CD14-positive monocyte (primary cell): ENCODE measurements around the gene JMJD1C. TPM values are rescaled to one million over a fixed set of nuclear protein-coding genes. Genes with fewer than 3 reads are reported as not detected.

Experiments used
- DNase-seq, 3 donors: peaks; one replicate each; pipeline ENCODE4 v3.0.0-alpha.2; 2011 to 2022
- H2AFZ ChIP-seq: 2 replicates; pipeline ENCODE4 v1.6.0; 2012; ENCODE audit warnings: mild to moderate bottlenecking, low read depth, low read length, inconsistent platforms; ENCODE audit not compliant: insufficient read depth, poor library complexity, severe bottlenecking
- H3K27ac ChIP-seq, 2 donors: 1 replicate in 1 of 2; 2 replicates in 1 of 2; pipeline ENCODE4 v1.5.1; 2012 to 2013; ENCODE audit warnings: low read length in 2 of 2, control low read depth in 1 of 2, inconsistent platforms in 1 of 2, low read depth in 1 of 2, mild to moderate bottlenecking in 1 of 2
- H3K27me3 ChIP-seq, 2 donors: one replicate each; pipeline versions ENCODE4 v1.6.0 to v1.6.1; 2011 to 2013; ENCODE audit warnings: low read length in 2 of 2; ENCODE audit not compliant: control insufficient read depth in 2 of 2, insufficient read depth in 2 of 2
- H3K36me3 ChIP-seq, 2 donors: replicated peaks in 1 of 2; 1 replicate in 1 of 2; 2 replicates in 1 of 2; pipeline versions ENCODE4 v1.5.1 to v1.6.1; 2012 to 2013; ENCODE audit warnings: low read length in 2 of 2, control low read depth in 1 of 2, inconsistent platforms in 1 of 2, mild to moderate bottlenecking in 1 of 2; ENCODE audit not compliant: insufficient read depth in 2 of 2, control insufficient read depth in 1 of 2
- H3K4me1 ChIP-seq, 2 donors: 1 replicate in 1 of 2; 2 replicates in 1 of 2; pipeline versions ENCODE4 v1.5.1 to v1.6.1; 2012 to 2013; ENCODE audit warnings: low read length in 2 of 2, control low read depth in 1 of 2, inconsistent platforms in 1 of 2, mild to moderate bottlenecking in 1 of 2, moderate library complexity in 1 of 2; ENCODE audit not compliant: insufficient read depth in 2 of 2, control insufficient read depth in 1 of 2
- H3K4me2 ChIP-seq: replicated peaks from 2 replicates; pipeline ENCODE3; 2012; ENCODE audit warnings: low read length, moderate library complexity, mild to moderate bottlenecking; ENCODE audit not compliant: poor library complexity, severe bottlenecking; ENCODE audit errors: extremely low read depth
- H3K4me3 ChIP-seq, 3 experiments: fragments of 200-600 bp in 1 of 3; sonication (generic) in 1 of 3; replicated peaks in 1 of 3; 1 replicate in 2 of 3; 2 replicates in 1 of 3; pipeline ENCODE4 v1.5.1; 2011 to 2013; ENCODE audit warnings: low read length in 3 of 3, mild to moderate bottlenecking in 3 of 3, control low read depth in 2 of 3, low read depth in 2 of 3, inconsistent platforms in 1 of 3, moderate library complexity in 1 of 3
- H3K79me2 ChIP-seq: 2 replicates; pipeline ENCODE4 v1.6.0; 2012; ENCODE audit warnings: mild to moderate bottlenecking, control low read depth, inconsistent platforms, low read length, moderate library complexity; ENCODE audit not compliant: insufficient read depth
- H3K9ac ChIP-seq: 2 replicates; pipeline ENCODE4 v1.6.0; 2017; ENCODE audit warnings: low read length, mild to moderate bottlenecking; ENCODE audit not compliant: insufficient read depth, poor library complexity, severe bottlenecking
- H3K9me3 ChIP-seq, 2 donors: replicated peaks in 1 of 2; 1 replicate in 1 of 2; 2 replicates in 1 of 2; pipeline versions ENCODE4 v1.5.1 to v1.6.1; 2012 to 2013; ENCODE audit warnings: low read length in 2 of 2, control low read depth in 1 of 2; ENCODE audit not compliant: control insufficient read depth in 1 of 2, insufficient read depth in 1 of 2
- H4K20me1 ChIP-seq: 2 replicates; pipeline ENCODE4 v1.6.0; 2012; ENCODE audit warnings: mild to moderate bottlenecking, low read length, control low read depth, moderate library complexity; ENCODE audit not compliant: insufficient read depth
- H3K27ac Mint-ChIP-seq, 7 donors: one replicate each; pipeline ENCODE4 v1.8.0; 2020; ENCODE audit warnings: mild to moderate bottlenecking in 7 of 7, mixed read lengths in 7 of 7, moderate library complexity in 6 of 7, inconsistent platforms in 2 of 7
- H3K27me3 Mint-ChIP-seq, 3 donors: one replicate each; pipeline ENCODE4 v1.8.0; 2021 to 2022; ENCODE audit warnings: low read depth in 3 of 3, mild to moderate bottlenecking in 3 of 3, mixed read lengths in 3 of 3, moderate library complexity in 3 of 3, inconsistent platforms in 1 of 3
- H3K36me3 Mint-ChIP-seq, 2 donors: one replicate each; pipeline ENCODE4 v1.8.0; 2020; ENCODE audit warnings: mixed read lengths in 2 of 2, inconsistent platforms in 1 of 2, mild to moderate bottlenecking in 1 of 2
- H3K4me1 Mint-ChIP-seq: one replicate; pipeline ENCODE4 v1.8.0; 2020; ENCODE audit warnings: mild to moderate bottlenecking, mixed read lengths
- H3K4me3 Mint-ChIP-seq, 2 donors: one replicate each; pipeline ENCODE4 v1.8.0; 2020; ENCODE audit warnings: mild to moderate bottlenecking in 2 of 2, mixed read lengths in 2 of 2, moderate library complexity in 1 of 2
- H3K9me3 Mint-ChIP-seq, 7 donors: one replicate each; pipeline ENCODE4 v1.8.0; 2020 to 2022; ENCODE audit warnings: mixed read lengths in 7 of 7, mild to moderate bottlenecking in 6 of 7, moderate library complexity in 6 of 7, inconsistent platforms in 2 of 7
- WGBS: methylation state at CpG from one replicate; pipeline ENCODE4 v1.1.5; 2013; ENCODE audit warnings: missing lambda C conversion rate; ENCODE audit not compliant: insufficient coverage; 5-methylcytosine and 5-hydroxymethylcytosine counted together
- intact Hi-C, 2 donors: fragments of 100-400 bp; cut with micrococcal nuclease; formaldehyde crosslinking; loops; one replicate each; pipeline versions ENCODE4 v1.15.0 to v1.15.1; 2023
- polyA plus RNA-seq, 3 donors: library from polyadenylated mRNA; depleted of rRNA in 1 of 3; unstranded in 2 of 3; stranded (reverse) in 1 of 3; fragments of 300-500 nt in 2 of 3; fragments of >200 nt in 1 of 3; fragmentation: Illumina TruSeq in 2 of 3; gene quantifications; 1 replicate in 2 of 3; 2 replicates in 1 of 3; pipeline ENCODE4 v1.2.3, GENCODE V29; 2012 to 2021
- TF ChIP-seq, protein P1 (sequence below): fragments of 200-600 bp; IDR thresholded peaks from one replicate; pipeline ENCODE4 v1.8.0; 2022; ENCODE audit warnings: antibody characterized with exemption, mild to moderate bottlenecking

The JMJD1C gene
- polyA plus RNA-seq, 3 donors, result 27.8 to 84.8 (median 46.5) TPM

- Histone ChIP-seq H4K20me1 (no peaks in the 10 kb centered on the region), H3K4me3 (no peak overlapping the region), H3K4me2 (no peak overlapping the region), H3K79me2 (peaks cover 23% of the 10 kb centered on the region), H2AFZ (no peak overlapping the region), H3K27ac (no peak overlapping the region), H3K9ac (no peak overlapping the region), H3K4me1 (peaks cover 11 to 19% of the 10 kb centered on the region in 2 donors), H3K36me3 (no peaks in the 10 kb centered on the region), H3K27me3 (no peaks in the 10 kb centered on the region), H3K9me3 (no peaks in the 10 kb centered on the region)
- DNase-seq, result no peak
- Mint-ChIP-seq H3K36me3 (peaks cover 8% of the 10 kb centered on the region in 2 donors), H3K27ac (no peak overlapping the region), H3K9me3 (peaks cover 0 to 3% (median under 1%) of the 10 kb centered on the region in 7 donors), H3K27me3 (peaks cover 0 to 2% (median 0%) of the 10 kb centered on the region in 3 donors), H3K4me1 (peaks cover 29% of the 10 kb centered on the region), H3K4me3 (no peak overlapping the region)
- WGBS, result no CpG with 5 or more reads among the region's 7 CpGs
- intact Hi-C loops, result no loop called here
- TF ChIP-seq, protein P1, sequence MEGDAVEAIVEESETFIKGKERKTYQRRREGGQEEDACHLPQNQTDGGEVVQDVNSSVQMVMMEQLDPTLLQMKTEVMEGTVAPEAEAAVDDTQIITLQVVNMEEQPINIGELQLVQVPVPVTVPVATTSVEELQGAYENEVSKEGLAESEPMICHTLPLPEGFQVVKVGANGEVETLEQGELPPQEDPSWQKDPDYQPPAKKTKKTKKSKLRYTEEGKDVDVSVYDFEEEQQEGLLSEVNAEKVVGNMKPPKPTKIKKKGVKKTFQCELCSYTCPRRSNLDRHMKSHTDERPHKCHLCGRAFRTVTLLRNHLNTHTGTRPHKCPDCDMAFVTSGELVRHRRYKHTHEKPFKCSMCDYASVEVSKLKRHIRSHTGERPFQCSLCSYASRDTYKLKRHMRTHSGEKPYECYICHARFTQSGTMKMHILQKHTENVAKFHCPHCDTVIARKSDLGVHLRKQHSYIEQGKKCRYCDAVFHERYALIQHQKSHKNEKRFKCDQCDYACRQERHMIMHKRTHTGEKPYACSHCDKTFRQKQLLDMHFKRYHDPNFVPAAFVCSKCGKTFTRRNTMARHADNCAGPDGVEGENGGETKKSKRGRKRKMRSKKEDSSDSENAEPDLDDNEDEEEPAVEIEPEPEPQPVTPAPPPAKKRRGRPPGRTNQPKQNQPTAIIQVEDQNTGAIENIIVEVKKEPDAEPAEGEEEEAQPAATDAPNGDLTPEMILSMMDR, result no peak
Observed at GRCh38 chr10:63396133-63396761, 69.5 kb downstream of the JMJD1C start.

- DNase-seq, result no peak
- H3K4me1 Mint-ChIP-seq, result peaks cover 59% of the 10 kb centered on the region
- intact Hi-C loops, result no loop called here
- peak overlapping the region in 1 of 2 donors; percentile 19 for H3K4me3 Mint-ChIP-seq
- peaks cover 12 to 16% of the 10 kb centered on the region in 2 donors for H3K36me3 Mint-ChIP-seq
- TF ChIP-seq, protein P1, result no peak
- Histone ChIP-seq H3K27ac (no peak overlapping the region), H3K4me2 (no peak overlapping the region), H3K79me2 (peaks cover 49% of the 10 kb centered on the region), H3K27me3 (no peaks in the 10 kb centered on the region), H3K9me3 (no peaks in the 10 kb centered on the region), H4K20me1 (peaks cover 3% of the 10 kb centered on the region), H3K4me3 (no peak overlapping the region), H3K9ac (no peak overlapping the region), H2AFZ (no peak overlapping the region), H3K4me1 (peaks cover 19 to 36% of the 10 kb centered on the region in 2 donors), H3K36me3 (no peaks in the 10 kb centered on the region)
- WGBS, result 71% methylated on average over 1 of the region's 7 CpGs
- H3K27me3 Mint-ChIP-seq, result peaks cover 0 to 6% (median 2%) of the 10 kb centered on the region in 3 donors
- peaks cover 6 to 13% (median 10%) of the 10 kb centered on the region in 7 donors for H3K9me3 Mint-ChIP-seq
- H3K27ac Mint-ChIP-seq, result peak overlapping the region in 6 of 7 donors; percentile 12 to 87 (median 68)
Observed at GRCh38 chr10:63393050-63393449, 72.7 kb downstream of the JMJD1C start.
